GM19455 (cell line): ENCODE data around the gene IL13.
"Not testable (repeated sequence)": the region's sequence is repeated elsewhere in the genome, so short reads cannot be mapped to it uniquely, and the experiment has no call there.

Experiments used
- ATAC-seq: cut with Tn5 transposase; IDR thresholded peaks from one replicate; pipeline ENCODE4 v1.9.1; 2021; ENCODE audit not compliant: unreplicated experiment

Gene IL13

DNA sequence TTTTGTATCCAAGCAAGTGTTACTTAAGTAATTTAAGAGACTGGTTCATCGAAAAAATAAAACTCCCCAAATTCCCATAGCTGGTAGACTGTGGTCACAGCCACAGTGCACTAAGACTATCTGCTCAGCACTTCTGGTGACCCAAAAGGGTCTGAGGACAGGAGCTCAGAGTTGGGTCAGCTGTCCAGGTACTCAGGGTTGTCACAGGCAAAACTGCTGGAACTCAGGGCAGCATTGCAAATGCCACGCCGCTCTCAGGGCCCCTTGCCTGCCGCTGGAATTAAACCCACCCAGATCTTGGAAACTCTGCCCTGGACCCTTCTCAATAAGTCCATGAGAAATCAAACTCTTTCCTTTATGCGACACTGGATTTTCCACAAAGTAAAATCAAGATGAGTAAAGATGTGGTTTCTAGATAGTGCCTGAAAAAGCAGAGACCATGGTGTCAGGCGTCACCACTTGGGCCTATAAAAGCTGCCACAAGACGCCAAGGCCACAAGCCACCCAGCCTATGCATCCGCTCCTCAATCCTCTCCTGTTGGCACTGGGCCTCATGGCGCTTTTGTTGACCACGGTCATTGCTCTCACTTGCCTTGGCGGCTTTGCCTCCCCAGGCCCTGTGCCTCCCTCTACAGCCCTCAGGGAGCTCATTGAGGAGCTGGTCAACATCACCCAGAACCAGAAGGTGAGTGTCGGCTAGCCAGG is at the start of gene IL13:
Gene IL13, plus strand, starts transcription at position 498 of the 705 bp plus-strand sequence. Its CDS starts 14 bp downstream, at position 512.
- ATAC-seq = no peak

DNA sequence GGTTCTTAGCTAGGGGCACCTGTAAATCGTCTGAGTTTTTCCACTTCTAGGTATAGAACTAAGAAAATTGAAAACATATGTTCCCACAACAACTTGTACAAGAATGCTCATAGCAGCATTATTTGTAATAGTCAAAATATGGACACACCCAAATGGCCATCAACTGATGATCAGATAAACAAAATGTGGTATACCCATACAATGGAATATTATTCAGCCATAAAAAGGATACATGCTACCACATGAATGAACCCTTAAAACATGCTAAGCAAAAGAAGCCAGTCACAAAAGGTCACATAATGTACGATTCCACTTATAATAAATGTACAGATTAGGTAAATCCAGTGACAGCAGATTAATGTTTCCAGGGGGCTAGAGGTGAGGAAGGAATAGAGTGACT is 46.0 kb upstream of the IL13 start:
- no peak for ATAC-seq

DNA sequence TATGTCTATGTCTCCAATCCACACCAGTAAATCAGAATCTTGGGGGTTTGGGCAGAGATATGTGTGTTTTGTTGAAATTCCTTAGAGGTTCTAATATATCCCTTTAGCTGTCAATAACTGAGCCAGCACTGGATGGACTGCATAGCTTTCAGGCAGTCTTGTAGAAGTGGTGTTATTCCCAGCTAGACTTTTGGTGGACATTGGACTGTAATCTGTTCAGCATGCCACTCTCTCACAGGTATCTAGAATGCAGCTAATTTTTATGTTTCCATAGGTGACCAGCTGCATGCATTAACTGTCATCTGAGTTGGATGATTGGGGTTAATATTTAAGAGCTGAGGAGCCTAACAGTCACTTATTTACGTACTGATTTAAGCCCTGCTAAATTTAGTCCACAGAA is 45.1 kb upstream of the IL13 start:
- no peak for ATAC-seq

DNA sequence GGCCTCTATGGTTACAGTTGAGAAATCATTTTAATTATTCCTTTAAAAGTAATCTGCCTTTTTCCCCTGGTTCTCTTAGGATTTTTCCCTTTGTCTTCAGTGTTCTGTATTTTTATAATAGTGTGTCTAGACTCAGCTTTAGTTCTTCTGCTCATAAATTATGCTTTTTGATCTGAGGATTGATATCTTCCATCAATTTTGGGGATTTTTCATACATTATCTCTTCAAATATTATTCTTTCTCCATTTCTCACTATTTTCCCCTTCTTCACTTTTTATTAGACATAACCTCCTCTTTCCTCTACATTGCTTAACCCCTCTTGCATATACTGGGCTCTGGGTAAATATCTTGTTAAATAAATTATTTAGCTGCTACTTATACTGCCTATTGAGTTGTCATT is 36.3 kb upstream of the IL13 start:
- ATAC-seq = no peak

DNA sequence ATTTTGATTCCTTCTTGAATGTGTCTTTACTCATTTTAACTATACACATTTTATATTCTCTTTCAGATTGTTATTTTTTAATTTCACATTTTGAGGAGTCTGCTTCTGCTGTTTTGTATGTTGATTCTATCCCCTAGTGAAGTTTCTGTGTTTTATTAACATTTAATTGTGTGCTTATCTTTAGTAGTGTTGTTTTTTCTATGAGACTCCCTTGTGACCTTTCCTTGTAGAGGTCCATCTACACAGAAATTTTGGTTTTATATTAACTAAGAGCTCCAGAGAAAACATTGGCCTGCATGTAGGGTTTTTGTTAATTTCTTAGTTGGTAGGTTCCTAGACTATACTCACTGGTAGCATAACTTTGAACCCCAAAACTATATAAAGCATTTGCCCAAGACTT is 35.4 kb upstream of the IL13 start:
- no peak for ATAC-seq

DNA sequence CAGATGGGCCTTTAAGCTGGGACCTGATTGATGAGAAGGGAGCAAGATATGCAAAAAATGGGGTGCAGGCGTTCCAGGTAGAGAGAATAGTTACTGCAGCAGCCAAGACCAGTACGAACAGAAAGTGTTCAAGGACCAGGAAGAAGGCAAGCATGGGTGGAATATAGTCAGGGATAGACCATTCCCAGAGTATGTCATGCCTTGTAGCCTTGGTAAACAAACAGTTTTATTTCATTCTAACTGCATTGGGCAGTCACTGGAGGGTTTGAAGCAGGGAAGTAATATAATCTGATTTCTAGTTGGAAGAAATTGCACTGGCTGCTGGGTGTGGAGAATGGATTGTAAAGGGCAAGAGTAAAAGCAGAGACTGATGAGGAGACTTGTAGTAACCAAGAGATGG is 30.5 kb upstream of the IL13 start:
- ATAC-seq = no peak

DNA sequence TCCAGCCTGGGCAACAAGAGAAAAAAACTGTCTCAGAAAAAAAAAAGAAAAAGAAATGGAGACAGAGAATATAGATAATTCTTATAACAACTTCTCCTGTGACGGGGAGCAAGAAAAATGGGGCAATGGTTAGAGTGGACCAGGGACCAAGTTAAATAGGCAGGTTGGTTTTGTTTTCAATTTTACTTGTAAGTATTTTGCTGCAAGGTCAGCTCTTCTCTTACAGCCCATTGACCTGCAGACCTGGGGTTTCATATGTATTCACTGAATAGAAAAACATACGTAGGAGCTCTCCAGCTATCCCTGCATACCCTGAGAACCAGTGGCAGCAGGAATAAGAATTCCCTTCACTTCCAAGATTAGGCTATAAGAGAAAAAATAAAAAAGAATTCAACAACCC is 29.2 kb upstream of the IL13 start:
- ATAC-seq = no peak

DNA sequence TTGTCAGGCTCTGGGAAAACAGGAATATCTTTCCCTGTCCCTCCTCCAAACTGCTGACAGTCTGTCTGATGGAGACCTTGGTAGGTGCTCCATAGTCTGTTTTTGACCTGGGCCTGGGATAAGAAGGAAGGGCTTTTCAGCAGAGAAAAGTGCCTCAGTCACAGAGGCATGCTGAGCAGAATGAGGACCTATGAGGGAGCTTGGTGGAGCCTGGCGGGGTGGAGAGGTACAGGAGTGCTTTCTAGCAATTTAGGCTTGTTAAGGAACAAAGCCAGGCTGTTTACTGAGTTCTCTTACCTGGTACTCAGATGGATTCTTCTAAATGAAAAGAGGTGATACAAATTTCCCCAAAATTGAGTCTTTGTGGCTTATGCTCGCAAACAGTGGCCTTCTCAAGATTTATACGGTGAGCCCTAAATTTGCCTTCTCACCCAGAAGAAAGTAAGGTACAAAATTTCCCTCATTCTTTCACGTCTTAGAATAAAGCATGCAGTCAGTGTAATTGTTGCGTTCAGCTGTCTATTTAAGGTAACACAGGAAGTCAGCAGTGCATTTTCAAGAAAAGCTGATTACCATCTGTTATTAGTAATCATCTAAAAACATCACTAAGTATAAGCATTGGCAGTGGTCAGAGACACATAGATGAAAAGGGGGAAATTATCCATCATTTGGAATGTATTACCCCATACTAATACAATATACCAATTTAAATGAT is 28.6 kb upstream of the IL13 start:
- peak; percentile 73 for ATAC-seq

DNA sequence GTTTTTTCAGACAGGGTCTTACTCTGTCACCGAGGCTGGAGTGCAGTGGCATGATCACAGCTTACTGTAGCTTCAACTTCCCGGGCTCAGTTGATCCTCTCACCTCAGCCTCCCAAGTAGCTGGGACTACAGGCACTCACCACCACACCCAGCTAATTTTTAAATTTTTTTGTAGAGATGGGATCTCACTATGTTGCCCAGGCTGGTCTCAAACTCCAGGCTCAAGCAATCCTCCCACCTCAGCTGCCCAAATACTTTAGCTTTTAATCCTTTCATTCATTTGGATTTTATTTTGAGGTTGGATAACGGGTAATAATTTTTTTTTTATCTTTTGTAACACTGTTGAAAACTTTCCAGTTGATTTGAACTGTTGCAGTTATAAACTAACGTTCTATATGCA is 24.4 kb upstream of the IL13 start:
- not testable (repeated sequence) for ATAC-seq

DNA sequence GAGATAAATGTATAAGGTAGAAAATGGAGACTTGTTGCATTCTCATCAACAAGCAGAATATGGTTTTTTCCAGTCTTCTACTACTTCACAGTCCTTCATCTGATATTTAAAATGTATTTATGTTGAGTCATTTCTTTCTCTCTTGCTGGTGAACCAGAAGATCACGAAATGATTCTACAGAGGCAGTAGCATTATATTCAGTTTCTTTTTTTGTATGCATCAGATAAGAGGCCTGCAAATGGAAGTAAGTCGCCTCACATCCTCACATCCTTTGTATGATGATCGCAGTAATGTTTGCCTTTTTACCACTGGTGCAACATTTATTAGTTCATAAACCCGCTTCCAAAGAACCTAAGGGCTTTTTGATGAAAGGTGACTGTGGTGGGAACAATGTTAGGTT is 22.1 kb upstream of the IL13 start:
- ATAC-seq = peak; percentile 45

DNA sequence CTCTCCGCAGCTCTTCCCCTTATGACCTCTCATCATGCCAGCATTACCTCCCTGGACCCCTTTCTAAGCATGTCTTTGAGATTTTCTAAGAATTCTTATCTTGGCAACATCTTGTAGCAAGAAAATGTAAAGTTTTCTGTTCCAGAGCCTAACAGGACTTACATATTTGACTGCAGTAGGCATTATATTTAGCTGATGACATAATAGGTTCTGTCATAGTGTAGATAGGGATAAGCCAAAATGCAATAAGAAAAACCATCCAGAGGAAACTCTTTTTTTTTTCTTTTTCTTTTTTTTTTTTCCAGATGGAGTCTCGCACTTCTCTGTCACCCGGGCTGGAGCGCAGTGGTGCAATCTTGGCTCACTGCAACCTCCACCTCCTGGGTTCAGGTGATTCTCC is 20.7 kb upstream of the IL13 start:
- no peak for ATAC-seq

DNA sequence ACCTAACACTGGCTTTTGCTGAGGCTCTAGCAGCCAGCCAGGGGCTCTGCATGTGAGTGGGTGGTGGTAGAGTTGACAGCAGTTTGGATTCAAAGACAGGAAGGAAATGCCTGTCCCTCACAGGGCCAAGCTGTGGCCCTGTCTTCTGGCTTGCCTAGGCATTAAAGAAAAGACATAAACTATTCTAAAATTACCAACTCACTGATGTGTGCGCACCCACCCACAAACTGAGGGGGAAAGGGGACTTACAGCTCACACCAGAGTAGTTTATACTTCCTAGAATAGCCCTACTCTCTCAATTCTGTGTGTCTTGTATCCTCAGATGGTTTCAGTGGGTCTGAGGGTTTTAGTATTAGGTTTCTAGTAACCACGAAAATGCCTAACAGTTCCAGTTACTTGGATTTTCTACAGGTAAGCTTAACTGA is 18.3 kb upstream of the IL13 start:
- peak; percentile 65 for ATAC-seq

DNA sequence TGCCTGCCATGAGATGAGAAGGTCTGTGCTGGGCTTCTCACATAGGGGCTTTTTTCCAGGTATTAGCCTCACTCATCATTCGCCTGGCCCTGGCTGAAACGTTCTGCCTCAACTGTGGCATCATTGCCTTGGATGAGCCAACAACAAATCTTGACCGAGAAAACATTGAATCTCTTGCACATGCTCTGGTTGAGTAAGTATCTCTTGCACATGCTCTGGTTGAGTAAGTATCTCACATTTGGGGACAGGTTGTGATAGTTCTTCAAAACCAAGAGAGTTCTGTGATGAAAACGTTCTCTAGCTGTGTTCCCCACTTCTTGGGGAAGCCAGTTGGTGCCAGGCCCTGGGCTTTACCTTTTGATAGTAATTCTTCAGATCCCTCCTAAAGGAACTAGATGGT is 17.4 kb upstream of the IL13 start:
- no peak for ATAC-seq

DNA sequence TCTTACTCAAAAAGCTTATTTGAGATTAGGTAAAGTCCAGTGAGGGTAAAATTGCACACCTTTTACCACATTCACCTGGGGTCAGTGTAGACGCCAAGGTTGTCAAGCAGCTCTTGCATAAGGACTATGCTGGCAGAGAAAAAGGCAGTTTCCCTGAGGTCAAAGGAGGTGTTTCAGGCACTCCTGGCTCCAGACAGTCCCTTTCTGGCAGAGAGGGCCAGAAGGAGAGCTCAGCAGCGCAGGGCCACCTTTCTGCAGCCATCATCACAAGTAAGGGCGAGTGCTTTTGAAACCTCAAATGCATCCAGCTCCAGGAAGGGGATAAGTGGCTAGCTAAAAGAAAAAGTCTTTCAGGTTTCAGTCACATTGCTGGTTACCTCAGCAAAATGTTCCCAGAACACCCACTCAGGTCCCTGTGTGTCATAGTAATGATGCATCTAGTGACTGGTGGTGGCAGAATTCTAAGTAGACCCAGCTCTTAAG is 16.7 kb upstream of the IL13 start:
- ATAC-seq = peak; percentile 49

DNA sequence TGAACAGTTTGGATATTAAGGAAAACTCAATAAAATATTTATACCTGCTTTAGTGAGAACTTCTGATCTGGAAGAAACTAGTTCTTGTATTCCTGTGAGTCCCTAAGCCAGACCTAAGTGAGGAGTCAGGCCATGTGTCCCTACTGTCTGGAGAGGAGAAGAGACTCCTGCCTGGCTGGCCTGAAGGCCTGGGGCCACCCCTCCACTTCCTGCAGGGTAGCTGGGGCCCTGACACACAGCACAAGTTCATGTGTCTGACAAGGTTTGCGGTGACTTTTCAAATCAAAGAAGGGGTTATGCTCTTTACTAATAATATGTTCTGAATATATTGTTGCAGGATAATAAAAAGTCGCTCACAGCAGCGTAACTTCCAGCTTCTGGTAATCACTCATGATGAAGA is 16.1 kb upstream of the IL13 start:
- ATAC-seq = no peak

DNA sequence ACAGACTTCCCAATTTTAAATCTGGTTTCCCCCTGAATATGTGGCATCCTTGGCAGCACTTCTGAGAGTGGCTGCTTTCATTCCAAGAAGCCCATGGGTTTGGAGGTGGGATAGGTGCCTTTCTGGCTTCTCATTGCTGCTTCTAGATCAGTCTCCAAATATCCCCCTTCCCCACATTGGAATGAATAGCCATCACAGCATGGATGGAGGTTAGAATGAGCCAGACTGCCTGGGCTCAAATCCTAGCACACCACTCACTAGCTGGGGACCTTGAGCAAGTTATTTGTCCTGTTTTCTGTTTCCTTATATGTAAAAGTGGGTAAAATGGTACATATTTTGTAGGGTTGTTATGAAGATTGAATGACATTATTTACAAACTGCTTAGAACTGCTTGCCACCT is 13.8 kb upstream of the IL13 start:
- ATAC-seq = no peak

DNA sequence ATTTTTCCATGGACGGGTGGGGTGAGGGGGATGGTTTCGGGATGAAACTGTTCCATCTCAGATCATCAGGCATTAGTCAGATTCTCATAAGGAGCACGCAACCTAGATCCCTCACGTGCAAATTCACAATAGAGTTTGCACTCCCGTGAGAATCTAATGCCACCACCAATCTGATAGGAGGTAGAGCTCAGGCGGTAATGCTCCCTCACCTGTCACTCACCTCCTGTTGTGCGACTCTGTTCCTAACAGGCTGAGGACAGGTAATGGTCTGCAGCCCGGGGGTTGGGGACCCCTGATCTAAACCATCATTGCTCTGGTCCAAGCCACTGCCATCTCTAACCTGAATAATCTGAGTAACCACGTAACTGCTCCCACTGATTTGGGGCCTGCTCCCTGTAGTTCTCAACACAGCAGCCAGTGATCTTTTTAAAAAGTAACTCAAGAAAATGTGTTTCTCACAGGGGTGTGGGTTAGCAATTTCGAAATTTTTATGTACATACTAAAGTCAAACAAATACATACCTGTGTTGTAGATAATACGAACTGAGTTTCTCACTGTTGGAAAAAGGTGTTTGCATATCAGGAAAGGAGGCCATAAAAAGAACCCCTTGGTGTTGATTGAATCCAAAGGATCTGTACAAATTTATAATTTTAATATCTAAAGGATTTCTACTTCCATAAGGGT is 11.2 kb upstream of the IL13 start:
- ATAC-seq = no peak

DNA sequence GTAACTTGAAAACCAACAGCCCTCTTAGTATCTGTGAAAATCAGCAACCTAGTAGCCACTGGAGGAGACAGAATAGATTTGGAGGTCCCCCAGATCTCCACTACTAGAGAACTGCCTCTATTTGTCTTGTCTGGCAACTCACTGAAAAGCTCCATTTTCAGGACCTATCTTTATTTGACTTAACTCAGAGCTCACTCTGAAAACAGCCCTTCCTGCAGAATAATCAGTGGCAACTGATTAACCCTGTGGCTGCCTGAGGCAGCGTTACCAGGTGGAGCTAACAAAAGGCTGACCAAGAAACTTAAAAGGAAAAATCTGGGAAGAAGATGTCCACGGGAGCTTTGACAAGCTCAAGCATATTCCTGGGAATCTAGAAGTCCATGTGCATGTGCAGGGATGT is 10.5 kb upstream of the IL13 start:
- no peak for ATAC-seq

DNA sequence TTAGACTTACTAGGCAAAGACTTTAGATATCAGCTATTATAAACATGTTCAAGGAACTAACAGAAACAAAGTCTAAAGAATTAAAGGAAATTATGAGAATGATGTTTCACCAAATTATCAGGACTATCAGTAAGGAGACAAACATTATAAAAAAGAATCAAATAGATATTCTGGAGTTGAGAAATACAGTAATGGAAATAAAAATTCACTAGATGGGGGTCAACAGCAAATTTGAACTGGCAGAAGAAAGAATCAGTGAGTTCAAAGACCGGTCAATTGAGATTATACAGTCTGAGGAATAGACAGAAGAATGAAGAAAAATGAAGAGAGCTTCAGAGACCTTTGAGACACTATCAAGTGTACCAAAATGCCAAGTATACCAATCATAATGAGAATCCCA is 9.6 kb upstream of the IL13 start:
- no peak for ATAC-seq

DNA sequence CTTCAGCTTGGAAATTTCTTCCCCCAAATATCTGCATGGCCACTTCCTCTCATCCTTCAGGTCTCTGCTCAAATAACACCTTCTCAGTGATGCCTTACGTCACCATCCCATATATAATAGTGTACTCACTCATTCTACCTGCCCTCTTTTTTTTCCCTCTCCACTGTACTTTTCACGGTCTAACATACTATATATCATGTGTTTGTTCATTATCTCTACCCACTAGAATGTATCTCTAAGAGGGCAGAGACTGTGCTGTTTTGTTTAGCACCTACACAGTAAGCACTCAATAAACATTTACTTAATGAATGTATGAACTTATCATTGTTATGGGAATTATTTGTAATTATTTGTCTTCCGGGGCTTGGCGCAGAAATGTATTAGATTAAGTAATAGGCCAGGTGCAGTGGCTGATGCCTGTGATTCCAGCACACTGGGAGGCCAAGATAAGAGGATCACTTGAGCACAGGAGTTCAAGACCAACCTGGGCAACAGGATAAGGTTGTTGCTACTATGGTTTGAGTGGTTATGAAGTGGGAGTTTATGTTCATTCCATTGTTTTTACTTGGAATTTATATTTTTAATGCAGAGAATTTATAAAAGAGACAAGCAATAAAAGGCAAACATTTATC is 6.0 kb upstream of the IL13 start:
- ATAC-seq = no peak

DNA sequence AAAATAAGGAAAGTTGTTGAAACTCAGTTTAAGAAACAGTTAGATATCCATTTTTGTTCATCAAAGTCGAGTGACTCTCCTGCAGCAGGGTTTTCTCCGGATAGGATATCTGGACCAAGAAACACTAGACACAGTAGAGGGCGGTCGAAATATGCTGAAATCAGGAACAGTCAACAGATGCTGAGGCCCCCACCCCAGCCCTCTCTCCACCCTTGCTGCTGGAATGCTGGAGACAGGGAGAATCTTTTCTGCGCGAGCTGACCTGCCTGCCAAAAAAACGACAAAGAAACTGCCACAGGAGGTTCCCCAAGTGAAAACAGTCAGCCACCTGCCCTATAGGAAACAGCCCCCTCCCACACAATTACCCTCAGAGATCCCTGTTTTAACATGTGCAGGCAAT is 4.3 kb upstream of the IL13 start:
- no peak for ATAC-seq
